ENCODE measurements around the gene DLL3. TPM values are rescaled to one million over a fixed set of nuclear protein-coding genes. Genes with fewer than 3 reads are reported as not detected.

The DLL3 gene
- total and polyA plus RNA-seq, 10 of the 15 experiments (the other 5 are each of a cell fraction or from before 2014, with no cell fraction given) = 0.18 to 2.0 (median 0.95) TPM

- intact Hi-C loops (cut with micrococcal nuclease; ENCODE audit: unreplicated experiment) = no loop called here
- SMC1A ChIA-PET (ENCODE audit: uncharacterized antibody, unreplicated experiment) = no interaction called here
- Histone ChIP-seq H2AFZ (ENCODE audit: control insufficient read depth, low read depth, low read length) (no peak overlapping the region), H3K4me3 (no peak overlapping the region), H3K27me3 (replicated peaks in 1 of 2; ENCODE audit: control insufficient read depth in 2 of 2, insufficient read depth in 2 of 2, low read length in 1 of 2) (no peaks in the 10 kb centered on the region), H4K20me1 (ENCODE audit: control insufficient read depth, insufficient read depth) (no peaks in the 10 kb centered on the region), H3K79me2 (ENCODE audit: control insufficient read depth, insufficient read depth, low read length) (no peaks in the 10 kb centered on the region), H3K27ac (ENCODE audit: control insufficient read depth, insufficient read depth) (no peak overlapping the region), H3K36me3 (ENCODE audit: control insufficient read depth in 2 of 2, insufficient read depth in 2 of 2, low read length in 1 of 2) (peaks cover 38 to 72% of the 10 kb centered on the region in 2 experiments; a peak in 3 of 4 replicates), H3K4me2 (ENCODE audit: control insufficient read depth, insufficient read depth) (no peak overlapping the region), H3K4me1 (ENCODE audit: control insufficient read depth, insufficient read depth, low read length) (no peaks in the 10 kb centered on the region), H3K9ac (ENCODE audit: control insufficient read depth, insufficient read depth, low read length) (no peak overlapping the region), H3K9me3 (replicated peaks; ENCODE audit: control insufficient read depth, insufficient read depth, low read length) (no peaks in the 10 kb centered on the region)
- no peak for DNase-seq (ENCODE audit: low read depth, low spot score)
- POLR2A ChIA-PET = interaction anchor here (1.1 kb wide), 1 partner anchor 29 kb away, joined by 4 read pairs; no protein-coding TSS in a partner anchor
- in situ Hi-C loops (cut with MboI) = no loop called here
- BruUV-seq (replicated peaks) = no TSS peak
- no peak for FAIRE-seq
- RAD21 ChIA-PET (ENCODE audit: unreplicated experiment) = no interaction called here
- ATAC-seq = no peak
- CTCF ChIA-PET = no interaction called here
- WGBS (ENCODE audit: insufficient coverage, insufficient replicate concordance, low lambda C conversion rate, missing lambda C conversion rate) = 97% methylated on average over 11 of the region's 11 CpGs
- TF ChIP-seq SIN3A (IDR thresholded peaks at IDR 0.05; ENCODE audit: low read depth, low read length) (no peak), RB1 (IDR thresholded peaks at IDR 0.05; ENCODE audit: borderline replicate concordance) (no peak), MLLT1 (IDR thresholded peaks at IDR 0.05) (no peak), BCL11A (IDR thresholded peaks at IDR 0.05; ENCODE audit: low read depth, low read length) (no peak), EED (IDR thresholded peaks at IDR 0.05; ENCODE audit: low read depth) (no peak), SUPT20H (IDR thresholded peaks at IDR 0.05; ENCODE audit: borderline replicate concordance, control insufficient read depth, low read depth, low read length) (no peak), MTA3 (IDR thresholded peaks at IDR 0.05; ENCODE audit: borderline replicate concordance, low read length) (no peak), CREB1 (IDR thresholded peaks at IDR 0.05; ENCODE audit: low read depth) (no peak), IRF3 (IDR thresholded peaks at IDR 0.05) (no peak), POLR2AphosphoS5 (IDR thresholded peaks at IDR 0.05; ENCODE audit: low read length) (0 out of 2 replicates have a peak, but pooled peaks have one; percentile 26), ZBTB11 (CRISPR knock-in tag; IDR thresholded peaks at IDR 0.05) (no peak), ZNF24 (IDR thresholded peaks at IDR 0.05) (no peak), POLR2A (IDR thresholded peaks at IDR 0.05; ENCODE audit: low read depth, low read length) (peak; percentile 59), TCF12 (IDR thresholded peaks at IDR 0.05; ENCODE audit: low read depth, low read length) (no peak), NFYB (IDR thresholded peaks at IDR 0.05; ENCODE audit: insufficient read depth, low read depth, low read length) (no peak), ZSCAN29 (IDR thresholded peaks at IDR 0.05) (no peak), HSF1 (IDR thresholded peaks at IDR 0.05; ENCODE audit: low read depth, low read length) (no peak)
These were observed 29.7 kb upstream of the DLL3 start for GRCh38 chr19:39469036-39469435.
